PC-9 (cell line): Measurements from ENCODE around the gene LRRC46. TPM values are rescaled to one million over a fixed set of nuclear protein-coding genes. Genes with fewer than 3 reads are reported as not detected.

Experiments
- BruUV-seq: library from RNA; stranded (reverse); fragments of 400-500 nt; replicated peaks from 2 replicates; lab custom pipeline; 2021; lab: Mats Ljungman, UMichigan
- CTCF ChIA-PET: fragments of 300-600 bp; sonication (Branson Sonifier 250); formaldehyde crosslinking; loops from one replicate; lab custom pipeline; 2022; ENCODE audit warnings: antibody characterized with exemption; lab: Charles Lee
- POLR2A ChIA-PET: fragments of 300-600 bp; sonication (Branson Sonifier 250); formaldehyde crosslinking; loops from one replicate; lab custom pipeline; 2022; ENCODE audit warnings: antibody characterized with exemption; ENCODE audit not compliant: unreplicated experiment; lab: Charles Lee
- DNase-seq, 2 experiments: peaks; one replicate each; pipeline versions ENCODE4 v3.0.0 to v3.0.0-alpha.2; 2015 to 2022; ENCODE audit warnings: mixed read lengths in 1 of 2
- H2AFZ ChIP-seq: fragments of 200-600 bp; sonication (generic); 2 replicates; pipeline ENCODE4 v1.8.1; 2017; ENCODE audit warnings: antibody characterized with exemption
- H3F3A ChIP-seq: fragments of 200-600 bp; sonication (generic); 2 replicates; pipeline ENCODE4 v1.8.1; 2017; ENCODE audit warnings: antibody characterized with exemption, mild to moderate bottlenecking, low read depth; ENCODE audit not compliant: insufficient read depth
- H3K27ac ChIP-seq: fragments of 200-600 bp; sonication (generic); 2 replicates; pipeline ENCODE4 v1.6.1; 2016; ENCODE audit warnings: mixed run types
- H3K27me3 ChIP-seq: fragments of 200-600 bp; sonication (generic); 2 replicates; pipeline ENCODE4 v1.6.1; 2016; ENCODE audit warnings: low read depth, mixed run types; ENCODE audit not compliant: insufficient read depth
- H3K36me3 ChIP-seq: fragments of 200-600 bp; sonication (generic); 2 replicates; pipeline ENCODE4 v1.6.1; 2016; ENCODE audit warnings: low read depth, mixed run types
- H3K4me1 ChIP-seq: fragments of 200-600 bp; sonication (generic); replicated peaks from 2 replicates; pipeline ENCODE4 v1.6.1; 2016; ENCODE audit warnings: mixed run types; ENCODE audit not compliant: insufficient read depth
- H3K4me2 ChIP-seq: fragments of 200-600 bp; sonication (generic); 2 replicates; pipeline ENCODE4 v1.6.1; 2017; ENCODE audit warnings: mixed run types
- H3K4me3 ChIP-seq: fragments of 200-600 bp; sonication (generic); 2 replicates; pipeline ENCODE4 v1.6.1; 2016; ENCODE audit warnings: mixed run types
- H3K79me2 ChIP-seq: fragments of 200-600 bp; sonication (generic); 2 replicates; pipeline ENCODE4 v1.6.1; 2017; ENCODE audit warnings: low read depth, mixed run types
- H3K9me2 ChIP-seq: fragments of 200-600 bp; sonication (generic); 2 replicates; pipeline ENCODE4 v1.8.1; 2017; ENCODE audit warnings: mild to moderate bottlenecking; ENCODE audit not compliant: insufficient read depth
- H3K9me3 ChIP-seq: fragments of 200-600 bp; sonication (generic); 2 replicates; pipeline ENCODE4 v1.8.1; 2016; ENCODE audit warnings: low read depth; ENCODE audit not compliant: insufficient read depth
- H4K20me1 ChIP-seq: fragments of 200-600 bp; sonication (generic); 2 replicates; pipeline ENCODE4 v1.8.1; 2017; ENCODE audit not compliant: insufficient read depth
- EZH2 ChIP-seq: fragments of 200-600 bp; sonication (generic); IDR thresholded peaks from 2 replicates; pipeline ENCODE4 v1.8.0; 2017; ENCODE audit warnings: antibody characterized with exemption, low read depth
- intact Hi-C: fragments of 100-400 bp; cut with micrococcal nuclease; formaldehyde crosslinking; loops from one replicate; pipeline ENCODE4 v1.10.0; 2022; ENCODE audit not compliant: unreplicated experiment
- total RNA-seq: library from RNA; stranded (reverse); gene quantifications from 2 replicates; pipeline ENCODE4 v1.2.3, GENCODE V29; 2021
- TF ChIP-seq, protein P1 (sequence below): fragments of 200-600 bp; sonication (generic); conservative IDR thresholded peaks from 2 replicates; pipeline ENCODE4 v1.6.1; 2017; ENCODE audit warnings: mixed run types, antibody characterized with exemption, mild to moderate bottlenecking, moderate library complexity

LRRC46 gene
- total RNA-seq, 1 experiment from 2014 or later: 1.9 TPM

DNA sequence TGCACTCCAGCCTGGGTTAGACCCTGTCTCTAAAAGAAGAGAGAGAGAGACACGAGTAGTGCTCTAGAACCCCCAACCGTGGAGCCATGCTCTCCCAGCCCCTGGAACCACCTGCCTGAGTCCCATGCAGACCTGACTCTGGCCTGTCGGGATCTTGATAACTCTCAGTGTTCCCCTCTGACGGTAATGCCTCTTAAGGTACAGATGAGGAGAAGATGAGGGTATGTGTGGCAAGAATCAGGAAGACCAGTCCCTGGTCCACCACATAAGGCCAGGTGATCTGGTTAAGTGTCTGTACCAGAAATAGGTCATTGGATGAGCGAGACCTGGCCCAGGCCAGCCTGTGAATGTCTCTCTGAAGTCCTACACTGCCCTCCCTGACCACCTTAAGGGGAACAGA is 28.3 kb upstream of the LRRC46 start:
- Histone ChIP-seq H3K9me3 (no peaks in the 10 kb centered on the region), H3K4me3 (no peak overlapping the region), H3F3A (peaks cover 11% of the 10 kb centered on the region; the same call in 1 of the 2 replicates), H3K4me2 (no peak overlapping the region), H3K27me3 (no peaks in the 10 kb centered on the region), H3K27ac (no peak overlapping the region), H2AFZ (no peak overlapping the region), H3K79me2 (no peaks in the 10 kb centered on the region), H3K4me1 (no peaks in the 10 kb centered on the region), H4K20me1 (no peaks in the 10 kb centered on the region), H3K9me2 (no peaks in the 10 kb centered on the region), H3K36me3 (peaks cover 11% of the 10 kb centered on the region; the same call in 1 of the 2 replicates)
- no peak for TF ChIP-seq EZH2
- TF ChIP-seq, protein P1, sequence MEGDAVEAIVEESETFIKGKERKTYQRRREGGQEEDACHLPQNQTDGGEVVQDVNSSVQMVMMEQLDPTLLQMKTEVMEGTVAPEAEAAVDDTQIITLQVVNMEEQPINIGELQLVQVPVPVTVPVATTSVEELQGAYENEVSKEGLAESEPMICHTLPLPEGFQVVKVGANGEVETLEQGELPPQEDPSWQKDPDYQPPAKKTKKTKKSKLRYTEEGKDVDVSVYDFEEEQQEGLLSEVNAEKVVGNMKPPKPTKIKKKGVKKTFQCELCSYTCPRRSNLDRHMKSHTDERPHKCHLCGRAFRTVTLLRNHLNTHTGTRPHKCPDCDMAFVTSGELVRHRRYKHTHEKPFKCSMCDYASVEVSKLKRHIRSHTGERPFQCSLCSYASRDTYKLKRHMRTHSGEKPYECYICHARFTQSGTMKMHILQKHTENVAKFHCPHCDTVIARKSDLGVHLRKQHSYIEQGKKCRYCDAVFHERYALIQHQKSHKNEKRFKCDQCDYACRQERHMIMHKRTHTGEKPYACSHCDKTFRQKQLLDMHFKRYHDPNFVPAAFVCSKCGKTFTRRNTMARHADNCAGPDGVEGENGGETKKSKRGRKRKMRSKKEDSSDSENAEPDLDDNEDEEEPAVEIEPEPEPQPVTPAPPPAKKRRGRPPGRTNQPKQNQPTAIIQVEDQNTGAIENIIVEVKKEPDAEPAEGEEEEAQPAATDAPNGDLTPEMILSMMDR: no peak
- ChIA-PET POLR2A (interaction anchor here (0.7 kb wide), 1 partner anchor 16 kb away, joined by 3 read pairs; no protein-coding TSS in a partner anchor), CTCF (interaction anchor here (0.5 to 0.7 kb wide), 2 partner anchors 167 to 927 kb away, joined by 3 read pairs; no protein-coding TSS in a partner anchor)
- intact Hi-C loops: loop anchor here (5.0 kb wide), 1 partner anchor 861 kb away; no protein-coding TSS in a partner anchor
- DNase-seq: no peak
- BruUV-seq: no TSS peak

DNA sequence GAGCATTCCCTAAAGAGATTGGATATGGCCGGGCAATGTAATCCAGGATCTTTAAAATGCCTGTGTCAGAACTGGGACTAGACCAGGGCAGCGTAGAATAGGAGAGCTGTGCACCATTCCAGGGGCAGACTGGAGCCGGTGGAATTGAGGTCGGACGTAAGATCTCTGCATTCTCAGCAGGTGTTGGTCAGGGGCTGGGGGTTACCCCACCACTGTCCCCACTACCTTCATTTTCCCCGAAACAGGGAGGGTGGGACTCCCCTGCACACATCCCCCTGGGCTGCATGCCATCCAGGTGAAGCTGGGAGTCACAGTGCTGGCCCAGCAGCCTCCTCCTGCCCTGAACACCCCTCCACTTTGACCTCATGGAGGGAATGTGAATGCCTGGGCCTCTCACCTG is 27.7 kb upstream of the LRRC46 start:
- no peak overlapping the region for H3K27ac ChIP-seq

DNA sequence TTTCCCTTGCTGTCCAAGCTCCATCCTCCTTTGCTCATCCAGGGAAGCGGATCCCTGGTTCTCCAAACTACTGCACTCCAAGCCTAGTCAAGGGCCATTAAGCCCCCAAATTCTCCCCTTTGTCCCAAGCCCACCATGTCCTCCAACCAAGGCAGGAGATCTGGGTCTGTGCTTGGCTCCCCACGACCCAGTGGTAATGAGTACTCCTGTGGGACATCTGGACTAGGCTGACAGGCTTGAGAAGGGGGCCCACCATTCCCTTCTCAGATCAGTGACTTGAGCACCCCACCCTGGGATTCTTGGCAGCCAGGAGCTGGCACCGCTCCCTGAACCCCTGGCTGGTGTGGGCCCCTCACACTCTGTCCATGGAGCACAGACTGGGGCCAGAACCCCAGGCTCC is 27.0 kb upstream of the LRRC46 start:
- intact Hi-C loops: loop anchor here (5.0 kb wide), 1 partner anchor 862 kb away; no protein-coding TSS in a partner anchor
- no peak overlapping the region for H2AFZ ChIP-seq
- DNase-seq: no peak
- peaks cover 22% of the 10 kb centered on the region for H3K36me3 ChIP-seq
- ChIA-PET CTCF (no interaction called here), POLR2A (no interaction called here)
- no peak overlapping the region for H3K4me2 ChIP-seq
- peaks cover 22% of the 10 kb centered on the region for H3F3A ChIP-seq
- H3K9me3 ChIP-seq: no peaks in the 10 kb centered on the region
- H3K9me2 ChIP-seq: no peaks in the 10 kb centered on the region
- no peaks in the 10 kb centered on the region for H3K79me2 ChIP-seq
- H3K27ac ChIP-seq: no peak overlapping the region
- peaks cover 11% of the 10 kb centered on the region for H3K4me1 ChIP-seq
- H3K27me3 ChIP-seq: no peaks in the 10 kb centered on the region
- no peaks in the 10 kb centered on the region for H4K20me1 ChIP-seq
- no peak for TF ChIP-seq EZH2
- TF ChIP-seq, protein P1: no peak
- BruUV-seq: no TSS peak
- no peak overlapping the region for H3K4me3 ChIP-seq

More for the DNA sequence above, 27.7 kb upstream of the LRRC46 start:
- H3K4me2 ChIP-seq: no peak overlapping the region
- CTCF ChIA-PET: no interaction called here
- H3K27me3 ChIP-seq: no peaks in the 10 kb centered on the region
- H3K79me2 ChIP-seq: no peaks in the 10 kb centered on the region
- TSS peak; percentile 17 for BruUV-seq
- peaks cover 4% of the 10 kb centered on the region for H3K4me1 ChIP-seq
- peaks cover 16% of the 10 kb centered on the region for H3K36me3 ChIP-seq
- no peak overlapping the region for H3K4me3 ChIP-seq
- H3K9me3 ChIP-seq: no peaks in the 10 kb centered on the region
- TF ChIP-seq, protein P1: no peak
- no peak for TF ChIP-seq EZH2
- peaks cover 15% of the 10 kb centered on the region for H3F3A ChIP-seq
- no peaks in the 10 kb centered on the region for H4K20me1 ChIP-seq
- no peaks in the 10 kb centered on the region for H3K9me2 ChIP-seq
- H2AFZ ChIP-seq: no peak overlapping the region
- POLR2A ChIA-PET: no interaction called here
- no peak for DNase-seq
- intact Hi-C loops: loop anchor here (5.0 kb wide), 1 partner anchor 861 kb away; no protein-coding TSS in a partner anchor
